Measurements from ENCODE around the gene MRPS18A. TPM values are rescaled to one million over a fixed set of nuclear protein-coding genes. Genes with fewer than 3 reads are reported as not detected.

MRPS18A gene
- total RNA-seq, 1 donor from 2014 or later: 34.5 TPM

GRCh38 chr6:43724354-43724753, 36.8 kb upstream of the MRPS18A start:
- TF ChIP-seq CTCF (IDR thresholded peaks at IDR 0.05) (no peak), EZH2phosphoT487 (IDR thresholded peaks at IDR 0.05) (no peak), EZH2 (IDR thresholded peaks at IDR 0.05) (no peak)
- H2AFZ ChIP-seq (replicated peaks): no peak overlapping the region
- H4K20me1 ChIP-seq (ENCODE audit: low read depth): no peaks in the 10 kb centered on the region
- H3K9me3 ChIP-seq (ENCODE audit: low read depth): no peaks in the 10 kb centered on the region
- Mint-ChIP-seq H3K4me3 (no peak overlapping the region), H3K4me1 (peaks cover 4% of the 10 kb centered on the region), H3K9me3 (no peaks in the 10 kb centered on the region), H3K27me3 (ENCODE audit: insufficient read depth, low read depth) (peaks cover 8% of the 10 kb centered on the region), H3K27ac (peak overlapping the region; percentile 18), H3K36me3 (no peaks in the 10 kb centered on the region)
- H3K4me1 ChIP-seq: no peaks in the 10 kb centered on the region
- H3K27ac ChIP-seq: no peak overlapping the region
- H3K36me3 ChIP-seq: no peaks in the 10 kb centered on the region
- no peaks in the 10 kb centered on the region for H3F3A ChIP-seq (ENCODE audit: low read depth)
- no peaks in the 10 kb centered on the region for H3K27me3 ChIP-seq
- no peak overlapping the region for H3K9ac ChIP-seq
- no peaks in the 10 kb centered on the region for H3K79me2 ChIP-seq (ENCODE audit: low read depth)
- no peak overlapping the region for H3K4me3 ChIP-seq
- no peak for DNase-seq (ENCODE audit: low spot score)
- H3K4me2 ChIP-seq: no peak overlapping the region

GRCh38 chr6:43723737-43724295, 36.2 kb upstream of the MRPS18A start:
- H3K4me1 ChIP-seq: no peaks in the 10 kb centered on the region
- Mint-ChIP-seq H3K27ac (peak overlapping the region; percentile 67), H3K4me3 (no peak overlapping the region), H3K36me3 (no peaks in the 10 kb centered on the region), H3K27me3 (ENCODE audit: insufficient read depth, low read depth) (peaks cover 8% of the 10 kb centered on the region), H3K9me3 (no peaks in the 10 kb centered on the region), H3K4me1 (peaks cover 4% of the 10 kb centered on the region)
- H3F3A ChIP-seq (ENCODE audit: low read depth): no peaks in the 10 kb centered on the region
- H3K9ac ChIP-seq: no peak overlapping the region
- H3K4me2 ChIP-seq: no peak overlapping the region
- H3K9me3 ChIP-seq (ENCODE audit: low read depth): no peaks in the 10 kb centered on the region
- H3K79me2 ChIP-seq (ENCODE audit: low read depth): no peaks in the 10 kb centered on the region
- H3K4me3 ChIP-seq: no peak overlapping the region
- H3K27me3 ChIP-seq: no peaks in the 10 kb centered on the region
- TF ChIP-seq EZH2 (IDR thresholded peaks at IDR 0.05) (no peak), CTCF (IDR thresholded peaks at IDR 0.05) (peak; percentile 81)
- no peaks in the 10 kb centered on the region for H4K20me1 ChIP-seq (ENCODE audit: low read depth)
- no peaks in the 10 kb centered on the region for H3K36me3 ChIP-seq
- peak; percentile 88 for DNase-seq (ENCODE audit: low spot score)
- no peak overlapping the region for H3K27ac ChIP-seq
- no peak overlapping the region for H2AFZ ChIP-seq (replicated peaks)

GRCh38 chr6:43722920-43723545, 35.4 kb upstream of the MRPS18A start:
- H3K4me1 Mint-ChIP-seq: peaks cover 7% of the 10 kb centered on the region
- peaks cover 12% of the 10 kb centered on the region for H3K27me3 Mint-ChIP-seq (ENCODE audit: insufficient read depth, low read depth)
- H3K4me2 ChIP-seq: no peak overlapping the region
- no peaks in the 10 kb centered on the region for H3K9me3 ChIP-seq (ENCODE audit: low read depth)
- no peaks in the 10 kb centered on the region for H3F3A ChIP-seq (ENCODE audit: low read depth)
- no peak overlapping the region for H3K4me3 ChIP-seq
- no peak for TF ChIP-seq EZH2 (IDR thresholded peaks at IDR 0.05)
- TF ChIP-seq CTCF (IDR thresholded peaks at IDR 0.05): no peak
- TF ChIP-seq EZH2phosphoT487 (IDR thresholded peaks at IDR 0.05): no peak
- H3K9me3 Mint-ChIP-seq: no peaks in the 10 kb centered on the region
- H3K79me2 ChIP-seq (ENCODE audit: low read depth): no peaks in the 10 kb centered on the region
- DNase-seq (ENCODE audit: low spot score): no peak
- H3K27ac ChIP-seq: no peak overlapping the region
- H3K36me3 Mint-ChIP-seq: no peaks in the 10 kb centered on the region
- no peak overlapping the region for H3K4me3 Mint-ChIP-seq
- no peaks in the 10 kb centered on the region for H4K20me1 ChIP-seq (ENCODE audit: low read depth)
- no peaks in the 10 kb centered on the region for H3K4me1 ChIP-seq
- H3K27ac Mint-ChIP-seq: no peak overlapping the region
- no peak overlapping the region for H2AFZ ChIP-seq (replicated peaks)
- no peak overlapping the region for H3K9ac ChIP-seq
- H3K27me3 ChIP-seq: no peaks in the 10 kb centered on the region
- no peaks in the 10 kb centered on the region for H3K36me3 ChIP-seq
